Endodermal cell (in vitro differentiated cells): ENCODE data around the gene PALLD. TPM values are rescaled to one million over a fixed set of nuclear protein-coding genes. Genes with fewer than 3 reads are reported as not detected.

Source experiments
- DNase-seq: peaks from one replicate; pipeline ENCODE4 v3.0.0-alpha.2; 2017
- H3K27ac ChIP-seq: 2 replicates; pipeline ENCODE4 v1.5.1; 2013; ENCODE audit warnings: mild to moderate bottlenecking, low read depth, low read length, moderate library complexity
- H3K27me3 ChIP-seq: 2 replicates; pipeline ENCODE4 v1.6.1; 2013; ENCODE audit warnings: mild to moderate bottlenecking, low read length, moderate library complexity; ENCODE audit not compliant: insufficient read depth, control insufficient read depth, poor library complexity, severe bottlenecking
- H3K36me3 ChIP-seq: 2 replicates; pipeline ENCODE4 v1.7.0; 2013; ENCODE audit warnings: mild to moderate bottlenecking, low read length, moderate library complexity; ENCODE audit not compliant: control insufficient read depth, insufficient read depth
- H3K4me1 ChIP-seq: one replicate; pipeline ENCODE4 v1.7.0; 2013; ENCODE audit warnings: low read length; ENCODE audit not compliant: control insufficient read depth, insufficient read depth
- H3K4me3 ChIP-seq: 2 replicates; pipeline ENCODE4 v1.5.1; 2013; ENCODE audit warnings: mild to moderate bottlenecking, low read length, moderate library complexity
- H3K9ac ChIP-seq: 2 replicates; pipeline ENCODE4 v1.6.1; 2013; ENCODE audit warnings: mild to moderate bottlenecking, low read length, moderate library complexity; ENCODE audit not compliant: poor library complexity, severe bottlenecking; ENCODE audit errors: extremely low read depth
- H3K9me3 ChIP-seq: 2 replicates; pipeline ENCODE4 v1.6.1; 2013; ENCODE audit warnings: mild to moderate bottlenecking, low read length, moderate library complexity; ENCODE audit not compliant: control insufficient read depth
- H3K27ac Mint-ChIP-seq: 2 replicates; pipeline ENCODE4 v1.8.0; 2020; ENCODE audit warnings: mixed read lengths
- H3K27me3 Mint-ChIP-seq: 2 replicates; pipeline ENCODE4 v1.8.0; 2021; ENCODE audit warnings: mild to moderate bottlenecking, mixed read lengths; ENCODE audit not compliant: insufficient read depth
- H3K36me3 Mint-ChIP-seq: 2 replicates; pipeline ENCODE4 v1.8.0; 2020; ENCODE audit warnings: low read depth, mixed read lengths
- H3K4me1 Mint-ChIP-seq: 2 replicates; pipeline ENCODE4 v1.8.0; 2020; ENCODE audit warnings: mixed read lengths
- H3K4me3 Mint-ChIP-seq: 2 replicates; pipeline ENCODE4 v1.8.0; 2020; ENCODE audit warnings: mild to moderate bottlenecking, moderate library complexity, mixed read lengths
- H3K9me3 Mint-ChIP-seq: 2 replicates; pipeline ENCODE4 v1.8.0; 2020; ENCODE audit warnings: mild to moderate bottlenecking, mixed read lengths
- WGBS, 2 experiments: methylation state at CpG; one replicate each; pipeline versions ENCODE4 v1.1.5 to v1.1.7; 2013; ENCODE audit warnings: missing lambda C conversion rate in 2 of 2, mixed read lengths in 1 of 2; ENCODE audit not compliant: insufficient coverage in 1 of 2, insufficient read length in 1 of 2; 5-methylcytosine and 5-hydroxymethylcytosine counted together
- total RNA-seq, 2 donors: library from RNA; stranded (reverse); fragmentation: NEBNext Ultra II Directional in 1 of 2; extraction: Animal tissue kit (Norgen Biotek cat#: 25700) in 1 of 2; gene quantifications; 2 replicates in 1 of 2; 3 replicates in 1 of 2; pipeline ENCODE4 v1.2.1, GENCODE V29; 2021
- TF ChIP-seq, protein P1 (sequence below): fragments of 200-600 bp; sonication (generic); conservative IDR thresholded peaks from 2 replicates; pipeline ENCODE4 v1.5.0; 2021; ENCODE audit warnings: antibody characterized with exemption, mild to moderate bottlenecking

PALLD gene
- total RNA-seq, 2 donors from 2014 or later: 51.8 to 86.7 TPM

DNA sequence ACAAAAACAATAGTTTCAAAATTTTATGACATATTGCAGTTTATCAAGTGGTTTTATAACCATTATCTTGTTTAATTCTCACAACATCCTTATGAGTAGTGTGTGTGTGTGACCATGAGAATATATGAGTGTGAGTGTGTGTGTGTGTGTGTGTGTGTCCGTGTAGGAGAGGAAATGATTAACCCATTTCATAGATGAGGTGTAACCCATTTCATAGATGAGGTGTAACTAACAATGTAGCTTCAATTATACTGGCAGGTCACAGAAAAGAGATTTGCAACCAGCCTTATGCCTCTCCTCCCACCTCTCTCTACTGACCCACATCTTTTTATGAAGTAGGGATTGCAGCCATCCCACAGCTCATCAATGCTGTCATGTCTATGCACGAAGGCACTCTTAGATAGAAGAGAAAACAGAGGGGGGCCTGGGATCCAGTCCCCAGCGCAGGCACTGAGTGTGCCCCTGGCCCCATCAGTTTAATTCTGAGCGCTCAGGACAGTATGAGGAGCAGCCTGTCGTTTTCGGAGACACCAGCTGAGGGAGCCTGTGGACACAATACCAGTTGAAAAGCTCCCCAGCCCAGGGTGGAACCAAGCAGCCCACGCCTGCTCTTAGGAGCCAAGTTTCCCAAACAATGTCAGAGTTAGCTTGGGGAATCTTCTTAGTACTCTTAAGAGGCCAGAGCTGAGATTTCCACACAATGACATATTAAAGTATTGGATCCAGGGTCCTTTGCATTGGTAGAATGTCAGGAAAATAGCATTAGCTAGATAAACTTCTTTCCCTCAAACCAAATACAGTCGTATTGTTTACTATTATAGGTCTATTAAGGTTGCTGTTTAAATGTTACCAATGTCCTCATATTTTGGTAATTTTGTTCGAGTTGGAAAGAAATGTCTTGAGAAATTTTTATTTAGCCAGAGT, 88.6 kb downstream of the PALLD start:
- Histone ChIP-seq H3K9me3 (peaks cover 13% of the 10 kb centered on the region), H3K27ac (no peak overlapping the region), H3K9ac (no peak overlapping the region), H3K4me3 (no peak overlapping the region), H3K27me3 (no peaks in the 10 kb centered on the region), H3K4me1 (peaks cover 6% of the 10 kb centered on the region), H3K36me3 (no peaks in the 10 kb centered on the region)
- Mint-ChIP-seq H3K9me3 (peaks cover 12% of the 10 kb centered on the region), H3K27ac (no peak overlapping the region), H3K4me1 (peaks cover 15% of the 10 kb centered on the region), H3K4me3 (no peak overlapping the region), H3K36me3 (no peaks in the 10 kb centered on the region), H3K27me3 (no peaks in the 10 kb centered on the region)
- WGBS, 2 experiments: 34 to 36% methylated on average over 7 to 9 of the region's 9 CpGs
- TF ChIP-seq, protein P1, sequence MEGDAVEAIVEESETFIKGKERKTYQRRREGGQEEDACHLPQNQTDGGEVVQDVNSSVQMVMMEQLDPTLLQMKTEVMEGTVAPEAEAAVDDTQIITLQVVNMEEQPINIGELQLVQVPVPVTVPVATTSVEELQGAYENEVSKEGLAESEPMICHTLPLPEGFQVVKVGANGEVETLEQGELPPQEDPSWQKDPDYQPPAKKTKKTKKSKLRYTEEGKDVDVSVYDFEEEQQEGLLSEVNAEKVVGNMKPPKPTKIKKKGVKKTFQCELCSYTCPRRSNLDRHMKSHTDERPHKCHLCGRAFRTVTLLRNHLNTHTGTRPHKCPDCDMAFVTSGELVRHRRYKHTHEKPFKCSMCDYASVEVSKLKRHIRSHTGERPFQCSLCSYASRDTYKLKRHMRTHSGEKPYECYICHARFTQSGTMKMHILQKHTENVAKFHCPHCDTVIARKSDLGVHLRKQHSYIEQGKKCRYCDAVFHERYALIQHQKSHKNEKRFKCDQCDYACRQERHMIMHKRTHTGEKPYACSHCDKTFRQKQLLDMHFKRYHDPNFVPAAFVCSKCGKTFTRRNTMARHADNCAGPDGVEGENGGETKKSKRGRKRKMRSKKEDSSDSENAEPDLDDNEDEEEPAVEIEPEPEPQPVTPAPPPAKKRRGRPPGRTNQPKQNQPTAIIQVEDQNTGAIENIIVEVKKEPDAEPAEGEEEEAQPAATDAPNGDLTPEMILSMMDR: peak; percentile 88
- DNase-seq: peak; percentile 93

DNA sequence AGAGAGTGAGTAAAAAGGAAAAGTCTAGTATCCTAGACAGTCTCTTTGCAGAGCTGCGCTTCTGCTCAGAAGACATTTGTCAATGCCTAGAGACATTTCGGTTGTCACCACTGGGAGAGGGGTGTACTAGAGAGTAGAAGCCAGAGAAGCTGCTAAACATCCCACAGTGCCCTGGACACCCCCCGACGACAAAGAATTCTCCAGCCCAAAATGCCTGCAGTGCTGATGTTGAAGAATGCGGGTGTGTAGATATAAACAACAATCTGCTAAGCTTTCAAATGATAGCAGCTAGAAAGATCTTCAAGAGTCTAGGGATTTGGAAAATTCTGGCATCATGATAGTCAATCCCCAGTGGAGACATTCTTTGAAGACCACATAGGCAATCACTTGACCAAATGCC, 90.1 kb downstream of the PALLD start:
- peaks cover 3% of the 10 kb centered on the region for H3K9me3 Mint-ChIP-seq
- H3K36me3 Mint-ChIP-seq: no peaks in the 10 kb centered on the region
- 87 to 90% methylated on average over 3 to 5 of the region's 5 CpGs for WGBS, 2 experiments
- H3K4me3 Mint-ChIP-seq: no peak overlapping the region
- Histone ChIP-seq H3K9me3 (peaks cover 6% of the 10 kb centered on the region), H3K4me1 (peaks cover 6% of the 10 kb centered on the region), H3K36me3 (no peaks in the 10 kb centered on the region), H3K9ac (no peak overlapping the region), H3K27ac (no peak overlapping the region), H3K27me3 (no peaks in the 10 kb centered on the region), H3K4me3 (no peak overlapping the region)
- H3K27ac Mint-ChIP-seq: no peak overlapping the region
- DNase-seq: peak; percentile 59
- H3K27me3 Mint-ChIP-seq: no peaks in the 10 kb centered on the region
- H3K4me1 Mint-ChIP-seq: peaks cover 15% of the 10 kb centered on the region
- TF ChIP-seq, protein P1: no peak

DNA sequence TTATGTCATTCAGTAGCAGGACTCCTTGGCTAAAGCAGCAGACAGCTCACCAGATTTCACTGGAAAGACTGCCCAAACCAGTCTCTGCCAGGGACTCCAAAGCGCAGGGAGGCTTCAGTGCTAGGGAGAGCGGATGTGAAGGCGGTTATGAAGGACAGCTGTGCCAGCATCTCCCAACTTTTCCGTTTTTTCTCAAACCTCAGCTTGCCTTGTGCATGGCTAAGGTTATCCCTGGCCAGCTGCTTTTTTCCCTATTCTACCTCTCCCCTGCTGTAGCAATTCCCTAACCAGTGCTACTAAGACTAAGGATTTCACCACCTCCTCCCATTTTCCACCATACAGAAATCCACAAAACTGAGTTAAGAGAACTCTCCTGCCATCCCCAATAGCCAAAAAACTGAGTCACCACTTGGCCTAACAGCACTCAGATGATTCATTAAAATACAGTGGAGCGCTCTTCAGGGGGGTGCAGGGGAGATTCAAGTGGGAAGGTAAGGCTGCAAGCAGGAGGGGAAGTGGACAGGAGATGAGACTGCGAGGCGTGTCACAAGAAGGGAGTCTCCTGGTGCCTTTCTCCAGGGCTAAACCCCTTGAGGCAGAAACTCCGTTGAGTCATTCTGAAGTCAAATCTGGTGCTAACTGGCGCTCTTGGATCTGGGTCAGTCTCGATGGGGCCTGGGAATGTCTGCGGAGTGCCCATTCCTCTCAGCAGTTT, 90.7 kb downstream of the PALLD start:
- Histone ChIP-seq H3K27ac (no peak overlapping the region), H3K9me3 (no peaks in the 10 kb centered on the region), H3K36me3 (no peaks in the 10 kb centered on the region), H3K4me1 (peaks cover 6% of the 10 kb centered on the region), H3K27me3 (no peaks in the 10 kb centered on the region), H3K4me3 (no peak overlapping the region), H3K9ac (no peak overlapping the region)
- no peak overlapping the region for H3K27ac Mint-ChIP-seq
- peak; percentile 52 for DNase-seq
- no peak overlapping the region for H3K4me3 Mint-ChIP-seq
- H3K36me3 Mint-ChIP-seq: no peaks in the 10 kb centered on the region
- no peaks in the 10 kb centered on the region for H3K9me3 Mint-ChIP-seq
- TF ChIP-seq, protein P1: no peak
- peaks cover 15% of the 10 kb centered on the region for H3K4me1 Mint-ChIP-seq
- 84 to 86% methylated on average over 10 to 11 of the region's 11 CpGs for WGBS, 2 experiments
- H3K27me3 Mint-ChIP-seq: no peaks in the 10 kb centered on the region
